GF-D8 (cell line): Measurements from ENCODE around the gene CENPN.

Experiments used
- DNase-seq: peaks from one replicate; lab custom pipeline; 2025; lab: John Stamatoyannopoulos, UW

CENPN gene

DNA sequence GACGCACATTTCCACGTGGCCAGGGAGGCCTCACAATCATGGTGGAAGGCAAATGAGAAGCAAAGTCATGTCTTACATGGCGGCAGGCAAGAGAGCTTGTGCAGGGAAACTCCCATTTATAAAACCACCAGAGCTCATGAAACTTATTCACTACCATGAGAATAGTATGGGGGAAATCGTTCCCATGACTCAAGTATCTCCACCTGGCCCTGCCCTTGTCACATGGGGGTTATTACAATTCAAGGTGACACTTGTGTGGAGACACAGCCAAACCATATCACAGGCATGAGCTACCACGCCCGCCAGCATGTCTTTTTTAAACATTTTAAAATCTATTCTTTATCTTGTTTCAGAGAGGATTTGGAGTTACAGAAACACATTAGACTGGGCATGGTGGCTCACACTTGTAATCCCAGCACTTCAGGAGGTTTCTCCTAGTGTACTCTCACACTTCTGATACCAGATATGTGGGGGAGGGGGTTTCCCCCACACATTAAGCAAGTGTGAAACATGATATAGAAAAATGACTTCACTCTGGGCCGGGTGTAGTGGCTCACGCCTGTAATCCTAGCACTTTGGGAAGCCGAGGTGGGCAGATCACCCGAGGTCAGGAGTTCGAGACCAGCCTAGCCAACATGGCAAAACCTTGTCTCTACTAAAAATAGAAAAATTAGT, 23.1 kb downstream of the CENPN start:
- no peak for DNase-seq

DNA sequence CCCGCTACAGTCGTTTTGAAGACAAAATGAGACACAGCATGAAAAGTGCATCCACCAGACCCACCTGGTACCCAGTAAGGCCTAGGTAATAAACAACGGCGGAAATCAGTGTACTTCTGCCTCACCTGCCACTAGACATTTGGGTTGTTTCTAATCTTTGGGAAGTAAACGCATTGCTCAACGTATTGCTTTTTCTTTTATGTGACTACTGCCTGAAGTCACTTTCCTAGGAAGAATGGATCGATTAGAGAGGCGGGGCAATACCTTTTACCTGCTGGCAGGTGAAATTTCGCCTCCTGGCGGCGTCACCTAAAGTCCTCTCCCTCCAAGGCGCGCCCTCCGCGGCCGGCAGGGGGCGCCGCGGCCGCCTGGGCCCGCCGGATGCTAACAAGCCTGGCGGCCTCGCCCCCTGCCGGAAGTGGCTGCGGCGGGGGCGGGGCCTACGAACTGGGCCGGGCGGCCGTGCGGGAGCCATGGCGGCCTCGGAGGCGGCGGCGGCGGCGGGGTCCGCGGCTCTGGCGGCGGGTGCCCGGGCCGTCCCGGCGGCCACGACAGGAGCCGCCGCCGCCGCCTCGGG, 28.5 kb downstream of the CENPN start, which contains the start of gene ATMIN:
TSS of gene ATMIN (plus strand) at position 445 of the 577 bp plus-strand sequence. CDS start at position 474, 29 bp downstream.
- DNase-seq = peak; percentile 47

DNA sequence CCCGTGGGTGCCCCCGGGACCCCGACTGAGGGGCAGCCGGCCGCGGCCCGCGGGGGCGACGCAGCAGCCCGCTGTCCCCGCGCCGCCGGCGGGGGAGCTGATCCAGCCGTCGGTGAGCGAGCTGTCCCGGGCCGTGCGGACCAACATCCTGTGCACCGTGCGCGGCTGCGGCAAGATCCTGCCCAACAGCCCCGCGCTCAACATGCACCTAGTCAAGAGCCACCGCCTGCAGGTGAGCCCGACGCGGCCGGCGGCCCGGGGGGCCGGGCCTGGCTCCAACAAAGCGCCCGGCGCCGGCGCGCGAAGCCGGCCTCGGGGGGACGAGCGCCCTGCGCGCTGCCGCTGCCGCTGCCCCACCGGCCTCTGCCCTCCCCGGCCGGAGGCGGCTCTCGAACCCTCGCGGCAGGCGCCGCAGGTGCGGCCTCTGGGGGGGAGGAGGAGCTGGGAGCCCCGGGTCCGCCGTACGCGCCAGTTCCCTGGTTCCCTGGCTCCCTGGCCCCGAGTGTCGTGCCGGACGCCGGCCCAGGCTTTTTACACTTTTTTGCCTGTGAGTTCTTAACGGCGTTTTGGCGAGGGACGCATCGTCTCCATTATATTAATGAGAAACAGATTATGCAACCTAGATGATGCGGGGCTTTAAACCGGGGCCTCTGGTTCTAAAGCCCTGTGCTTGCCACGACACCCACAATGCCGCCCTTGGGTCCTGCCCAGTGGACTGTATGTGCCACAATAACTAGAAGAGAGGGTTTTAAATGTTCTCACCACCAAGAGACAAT, 29.1 kb downstream of the CENPN start:
- DNase-seq = no peak

DNA sequence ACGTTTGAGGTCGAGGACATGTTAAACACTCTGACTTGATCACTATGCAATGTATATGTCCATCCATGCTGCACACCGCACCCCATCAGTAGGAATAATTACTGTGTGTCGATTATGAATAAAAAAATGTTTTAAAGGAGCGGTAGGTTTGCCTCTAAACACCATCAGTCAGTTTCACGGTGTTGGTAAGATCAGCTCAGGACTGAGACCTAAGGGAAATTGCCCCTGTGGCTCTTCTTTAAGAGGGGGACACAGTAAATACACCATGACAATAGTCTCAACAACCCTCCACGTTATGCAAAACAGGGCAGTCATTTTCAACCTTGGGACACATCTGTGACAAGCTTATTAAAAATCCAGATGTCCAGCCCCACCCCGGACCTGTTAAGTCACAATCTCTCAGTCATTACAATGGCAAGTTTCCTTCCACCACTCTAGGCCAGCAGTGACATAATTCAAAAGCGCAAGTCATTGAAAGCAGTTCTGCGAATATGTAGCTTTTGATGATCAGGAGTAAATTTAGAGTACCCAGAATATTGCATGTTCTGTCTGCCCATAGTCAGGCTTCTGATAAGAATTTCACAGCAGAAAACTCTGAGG, 29.8 kb downstream of the CENPN start:
- peak; percentile 28 for DNase-seq

DNA sequence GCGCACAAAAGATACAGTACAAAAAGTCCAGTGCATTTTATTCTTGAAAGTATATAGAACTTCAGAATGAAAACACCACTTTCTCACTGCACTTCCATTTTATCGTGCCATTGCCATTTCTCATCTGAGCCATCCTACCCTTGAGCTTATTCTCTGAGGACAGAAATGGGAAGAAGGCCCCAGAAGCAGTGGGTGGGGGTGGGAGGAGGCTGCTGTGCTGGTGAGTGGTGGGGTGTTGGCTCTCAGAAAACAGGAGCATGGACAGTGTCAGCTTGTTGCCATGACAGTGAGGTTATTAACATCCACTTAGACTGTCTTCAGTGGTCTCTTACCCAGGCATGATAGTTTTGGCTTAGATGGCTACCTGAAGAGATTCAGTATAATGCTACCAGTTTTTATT, 33.1 kb downstream of the CENPN start:
- DNase-seq = no peak

DNA sequence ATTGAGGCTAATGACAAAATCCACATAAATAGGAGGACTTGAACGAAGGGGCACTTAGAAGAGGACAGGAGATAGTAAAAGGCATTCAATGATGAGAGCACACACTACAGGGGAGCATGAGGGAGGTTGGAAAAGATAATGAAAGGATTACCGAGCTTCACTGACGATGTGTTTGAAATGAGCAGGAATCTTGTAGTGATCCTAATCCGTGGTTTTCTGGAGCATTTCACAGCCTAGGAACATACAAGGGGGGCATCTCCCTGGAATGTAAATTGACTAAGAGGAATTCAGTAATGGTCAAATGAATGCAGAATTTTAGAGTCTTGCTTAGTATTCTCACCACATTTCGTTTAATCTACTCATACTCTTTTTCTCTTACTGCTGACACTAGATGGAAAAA, 33.8 kb downstream of the CENPN start:
- no peak for DNase-seq

DNA sequence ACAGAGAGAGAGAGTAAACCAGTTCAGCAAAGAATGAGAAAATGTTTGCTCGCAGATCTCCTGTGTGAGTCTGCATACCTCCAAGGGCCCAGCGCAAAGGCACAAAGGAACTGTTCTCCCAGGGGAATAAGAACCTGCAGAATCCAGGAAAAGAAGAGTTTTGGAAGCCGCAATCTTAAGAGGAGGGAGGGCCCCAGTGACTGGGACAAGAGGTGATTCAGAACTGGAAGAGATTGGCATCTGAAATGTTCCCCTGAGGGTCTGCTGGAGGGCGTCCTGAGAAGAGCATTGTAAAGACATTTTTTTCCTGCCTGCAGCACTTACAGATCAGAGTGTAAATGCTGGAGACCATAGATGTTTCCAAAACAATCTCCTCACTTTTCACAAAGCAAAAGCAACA, 34.7 kb downstream of the CENPN start:
- DNase-seq = no peak

DNA sequence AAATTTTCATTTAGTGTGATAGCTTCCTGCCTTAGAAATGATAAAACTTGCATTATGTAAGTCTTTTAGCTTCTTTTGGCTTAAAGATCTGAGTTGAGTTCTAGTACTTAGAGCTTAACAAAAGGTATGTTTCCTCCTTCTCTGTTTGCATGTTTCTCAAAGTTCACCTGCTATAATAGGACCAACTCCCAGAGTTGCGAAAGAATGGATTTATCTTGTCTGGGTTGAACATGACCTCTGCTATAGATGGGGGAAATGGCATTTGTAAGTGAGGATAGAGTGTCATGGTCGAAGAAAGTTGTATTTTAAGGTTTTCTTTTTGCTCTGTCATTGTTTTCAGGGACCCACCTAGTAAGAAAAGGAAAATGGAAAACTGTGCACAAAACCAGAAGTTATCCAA, 35.8 kb downstream of the CENPN start:
- DNase-seq = no peak

DNA sequence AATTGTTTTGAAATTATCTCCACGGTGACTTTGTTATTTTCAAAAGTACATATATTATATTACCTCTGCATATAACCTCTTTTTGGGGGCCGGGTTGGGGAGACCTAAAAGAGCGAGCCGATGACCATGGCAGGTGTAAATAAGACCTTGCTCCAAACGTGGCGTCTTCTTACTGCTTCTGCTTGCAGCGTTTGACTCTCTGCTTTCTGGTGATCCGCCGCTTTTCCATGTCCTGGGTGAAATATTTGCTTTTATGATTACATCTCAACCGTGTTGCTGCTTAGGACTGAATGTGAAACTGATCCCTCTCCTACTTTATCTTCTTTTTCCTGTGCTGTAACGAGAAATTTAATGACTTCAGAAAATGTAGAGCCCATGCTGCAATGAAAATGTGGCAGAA, 46.7 kb downstream of the CENPN start:
- no peak for DNase-seq

DNA sequence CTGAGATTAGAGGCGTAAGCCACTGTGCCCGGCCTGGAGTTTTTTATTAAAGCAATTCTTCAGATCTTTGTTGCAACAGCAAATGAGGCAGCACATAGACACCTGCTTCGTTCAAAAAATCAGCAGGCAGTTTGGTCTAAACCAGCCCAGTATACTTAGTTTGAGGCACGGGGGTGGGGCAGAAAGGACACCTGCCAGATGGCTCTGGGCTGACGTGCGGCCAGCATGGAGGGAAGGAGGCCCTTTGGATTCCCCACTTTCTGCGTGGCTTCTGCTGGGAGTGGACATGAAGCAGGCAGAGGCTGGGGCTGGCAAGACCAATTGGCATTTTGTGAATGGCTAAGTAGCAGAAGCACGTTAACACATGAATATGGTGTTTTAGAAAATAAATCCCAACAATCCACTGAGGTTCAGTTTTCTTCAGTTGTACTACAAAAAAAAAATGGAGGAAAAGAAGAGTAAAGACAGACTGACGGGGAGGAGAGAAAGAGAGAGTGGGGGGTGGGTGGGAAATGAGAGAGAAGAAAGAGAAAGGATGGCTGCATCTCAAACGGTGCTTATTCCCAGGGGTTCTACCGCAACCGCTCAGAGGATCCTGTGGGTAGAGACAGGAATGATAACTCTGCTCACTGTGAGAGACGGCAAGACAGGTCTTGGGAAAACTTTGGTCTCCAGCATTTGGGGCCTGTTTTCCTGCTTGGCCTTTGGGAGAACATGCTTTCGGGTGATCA, 53.7 kb downstream of the CENPN start:
- no peak for DNase-seq

DNA sequence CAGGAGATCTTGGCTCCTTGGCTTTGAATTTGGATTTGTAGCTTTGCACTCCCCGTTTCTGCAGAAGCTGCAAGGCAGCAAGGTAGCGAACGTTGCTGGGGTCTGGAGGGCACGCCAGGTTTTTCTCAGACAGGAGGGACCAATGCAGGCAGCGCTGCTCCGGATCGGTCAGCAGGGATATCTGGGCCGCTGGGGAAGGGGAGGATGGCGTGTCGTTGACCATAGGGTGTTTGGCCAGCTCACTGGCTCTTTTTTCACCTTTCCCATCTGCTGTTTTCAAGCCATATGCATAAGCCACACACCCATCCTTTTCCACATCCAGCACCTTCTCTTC, 54.3 kb downstream of the CENPN start:
- DNase-seq = no peak

DNA sequence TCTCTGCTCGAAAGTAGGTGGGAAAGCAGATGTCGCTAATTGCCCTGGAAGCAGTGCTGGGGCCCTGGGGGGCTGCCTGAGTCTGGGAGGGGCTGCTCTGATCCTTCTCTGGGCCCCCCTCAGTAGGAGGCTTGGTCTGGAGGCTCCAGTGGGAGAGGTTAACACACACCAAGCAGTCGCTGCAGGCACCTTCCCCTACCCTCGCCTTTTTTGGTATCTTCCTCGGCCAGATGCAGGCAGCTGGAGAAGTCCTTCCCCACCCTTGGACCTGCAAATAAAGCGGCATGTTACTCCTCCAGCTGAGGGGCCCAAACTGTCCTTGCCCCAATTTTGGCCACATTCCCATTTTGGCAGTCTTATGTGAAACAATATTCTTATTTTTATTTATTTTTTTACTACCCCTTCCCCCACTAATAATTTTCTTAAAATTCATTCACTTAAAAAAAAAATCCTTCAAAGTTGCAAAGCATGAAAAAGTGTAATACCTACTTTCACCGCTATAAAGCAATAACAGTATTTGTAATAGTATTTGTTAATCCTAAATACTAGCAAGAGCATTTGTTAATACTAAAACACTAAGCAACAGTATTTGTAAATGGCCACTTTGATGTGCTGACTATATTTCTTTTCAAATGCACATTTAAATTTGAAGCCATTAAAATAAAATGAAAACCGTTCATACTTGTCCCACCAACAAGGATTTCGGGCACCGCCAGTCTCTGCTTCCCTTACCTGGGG, 55.0 kb downstream of the CENPN start:
- DNase-seq = no peak

DNA sequence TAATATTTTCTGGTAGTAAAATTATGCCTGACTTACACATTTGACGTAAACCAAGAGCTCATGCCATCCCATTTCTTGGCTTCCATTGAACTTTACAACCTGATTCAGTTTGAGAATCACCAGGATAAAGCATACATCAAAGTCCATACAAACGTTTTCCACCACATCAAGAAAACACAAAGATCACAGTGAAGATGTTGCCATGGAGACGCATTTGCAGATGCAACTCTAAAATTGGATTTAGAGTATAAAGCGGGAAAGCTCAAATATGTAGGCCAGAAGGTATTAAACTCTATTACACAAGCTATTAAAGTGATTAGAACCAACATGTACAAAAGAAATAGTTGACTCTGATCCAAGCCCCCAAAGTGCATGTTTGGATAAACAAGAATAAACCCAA, 59.7 kb downstream of the CENPN start:
- DNase-seq = no peak

DNA sequence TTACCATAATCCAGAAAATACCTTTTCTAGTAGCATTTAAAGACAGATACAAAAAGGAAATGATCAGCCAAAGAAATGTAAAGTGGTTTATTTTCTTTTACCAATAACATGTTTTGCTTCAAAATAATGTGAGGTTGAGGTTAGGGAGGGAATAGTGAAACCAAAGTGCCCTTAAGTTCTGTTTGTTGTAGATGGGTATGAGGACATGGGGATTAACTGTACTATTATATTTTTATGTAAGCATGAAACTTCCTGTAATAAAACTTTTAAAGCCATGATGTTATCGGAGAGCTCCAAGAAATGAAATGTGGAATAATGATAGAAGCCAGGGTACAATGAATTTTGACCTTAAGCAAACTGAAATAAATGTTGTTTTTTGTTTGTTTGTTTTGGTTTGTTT, 60.2 kb downstream of the CENPN start:
- DNase-seq = no peak

DNA sequence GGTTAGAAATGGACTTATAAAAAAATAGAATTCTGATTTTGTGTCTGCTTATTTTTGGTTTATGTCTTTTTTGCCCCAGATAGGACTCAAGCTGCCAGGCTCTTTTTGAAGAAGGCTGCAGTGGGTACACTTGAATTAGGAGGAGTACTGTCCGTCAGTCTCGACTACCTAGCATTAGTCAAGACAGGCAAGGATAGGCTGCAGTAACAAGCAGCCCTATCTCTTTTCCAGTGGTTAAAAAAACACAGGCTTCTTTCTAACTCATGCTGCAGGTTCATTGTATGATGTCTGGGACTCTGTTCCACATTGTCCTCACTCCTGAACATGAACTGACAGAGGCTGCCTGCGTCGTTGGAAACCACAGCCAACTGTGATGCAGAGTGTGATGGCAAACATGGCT, 62.0 kb downstream of the CENPN start:
- DNase-seq = no peak

DNA sequence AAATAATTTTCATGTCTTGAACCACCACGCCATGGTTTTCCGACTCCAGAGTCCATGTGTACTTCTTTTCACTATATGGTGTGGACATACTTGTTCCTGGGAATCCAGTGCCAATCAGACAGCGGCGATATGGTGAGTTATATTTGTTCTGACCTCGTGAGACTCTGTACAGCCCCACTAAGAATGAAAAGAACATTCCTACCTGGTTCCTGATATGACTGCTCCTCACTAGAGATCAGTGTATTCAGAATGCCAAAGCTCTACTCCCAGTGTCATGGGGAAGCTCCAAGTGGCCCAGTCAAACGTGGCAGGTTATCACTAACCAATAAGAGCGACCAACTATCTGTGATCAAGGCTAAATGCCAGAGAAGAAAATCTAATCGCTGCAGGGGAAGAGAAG, 64.0 kb downstream of the CENPN start:
- no peak for DNase-seq

DNA sequence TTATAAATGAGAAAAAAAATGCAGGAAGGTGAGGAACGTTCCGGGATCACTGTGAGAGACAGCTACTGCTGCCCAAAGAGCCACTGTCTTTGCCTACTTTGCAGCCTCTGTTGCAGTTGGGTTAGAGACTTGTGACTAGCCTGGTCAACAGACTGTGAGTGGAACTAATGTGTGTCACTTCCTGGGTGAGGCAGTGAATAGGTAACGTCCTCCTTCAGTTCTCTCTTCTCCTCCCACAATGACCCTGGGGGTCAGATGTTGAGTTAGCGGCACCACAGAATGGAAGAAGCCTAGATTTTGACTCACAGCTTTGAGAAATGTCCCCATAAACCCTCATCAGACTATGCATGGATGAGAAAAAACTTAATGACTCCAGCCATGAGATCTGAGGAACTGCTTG, 64.8 kb downstream of the CENPN start:
- DNase-seq = no peak

DNA sequence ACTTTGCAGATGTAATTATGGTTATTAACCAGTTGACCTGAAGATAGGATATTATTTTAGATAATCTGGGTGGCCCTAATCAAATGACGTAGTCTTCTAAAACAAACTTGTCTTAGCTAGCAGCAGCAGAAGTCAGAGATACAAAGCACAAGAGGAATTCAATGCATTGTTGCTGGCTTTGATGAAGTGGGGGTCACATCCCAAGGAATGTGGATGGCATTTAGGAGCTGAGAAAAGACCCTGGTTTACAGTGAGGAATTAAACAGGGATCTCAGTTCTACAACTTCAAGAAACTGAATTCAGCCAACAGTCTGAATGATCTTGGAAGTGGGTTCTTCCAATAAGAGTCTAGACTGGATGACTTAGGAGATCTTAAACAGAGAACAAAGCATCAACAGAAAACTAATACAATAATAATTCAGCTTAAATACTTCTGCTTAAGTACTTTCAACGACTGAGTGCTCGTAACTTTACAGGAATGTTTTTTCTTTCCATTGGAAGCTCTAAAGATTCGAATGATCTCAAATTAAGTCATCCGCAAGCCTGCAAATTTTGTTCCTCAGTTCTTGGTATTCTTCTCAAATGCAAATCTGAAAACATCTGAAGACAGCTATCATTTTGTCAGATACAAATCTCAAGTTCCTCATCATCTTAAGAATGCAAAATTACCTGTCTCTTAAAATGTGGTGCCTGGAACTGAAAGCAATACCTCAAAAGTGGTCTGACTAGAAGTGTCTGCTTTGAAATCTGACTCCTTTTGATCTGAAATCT, 66.7 kb downstream of the CENPN start:
- DNase-seq = no peak

DNA sequence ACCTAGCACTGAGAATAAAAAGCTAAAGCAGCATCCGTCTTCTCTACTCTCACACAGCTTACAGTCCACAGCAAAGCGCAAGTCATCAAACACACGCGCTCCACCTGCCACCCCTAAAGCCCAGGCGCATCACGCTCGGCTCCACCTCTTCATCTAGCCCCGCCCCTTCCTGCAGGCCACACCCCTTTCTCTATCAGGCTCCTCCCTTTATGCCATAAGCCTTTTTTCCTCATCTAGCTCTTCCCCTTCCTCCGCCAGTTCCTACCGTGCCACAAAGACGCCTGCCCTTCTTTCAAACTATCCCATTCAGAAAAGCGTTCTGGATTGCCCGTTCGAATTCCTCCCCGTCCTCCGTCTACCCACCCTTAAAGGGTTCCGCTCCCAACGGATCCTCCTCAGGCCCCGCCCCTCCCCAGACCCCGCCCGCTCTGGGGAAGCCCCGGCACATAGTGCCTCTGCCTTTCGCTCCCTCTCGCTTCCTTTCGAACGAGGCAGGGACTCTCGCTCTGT, 69.6 kb downstream of the CENPN start:
- DNase-seq = peak; percentile 74

DNA sequence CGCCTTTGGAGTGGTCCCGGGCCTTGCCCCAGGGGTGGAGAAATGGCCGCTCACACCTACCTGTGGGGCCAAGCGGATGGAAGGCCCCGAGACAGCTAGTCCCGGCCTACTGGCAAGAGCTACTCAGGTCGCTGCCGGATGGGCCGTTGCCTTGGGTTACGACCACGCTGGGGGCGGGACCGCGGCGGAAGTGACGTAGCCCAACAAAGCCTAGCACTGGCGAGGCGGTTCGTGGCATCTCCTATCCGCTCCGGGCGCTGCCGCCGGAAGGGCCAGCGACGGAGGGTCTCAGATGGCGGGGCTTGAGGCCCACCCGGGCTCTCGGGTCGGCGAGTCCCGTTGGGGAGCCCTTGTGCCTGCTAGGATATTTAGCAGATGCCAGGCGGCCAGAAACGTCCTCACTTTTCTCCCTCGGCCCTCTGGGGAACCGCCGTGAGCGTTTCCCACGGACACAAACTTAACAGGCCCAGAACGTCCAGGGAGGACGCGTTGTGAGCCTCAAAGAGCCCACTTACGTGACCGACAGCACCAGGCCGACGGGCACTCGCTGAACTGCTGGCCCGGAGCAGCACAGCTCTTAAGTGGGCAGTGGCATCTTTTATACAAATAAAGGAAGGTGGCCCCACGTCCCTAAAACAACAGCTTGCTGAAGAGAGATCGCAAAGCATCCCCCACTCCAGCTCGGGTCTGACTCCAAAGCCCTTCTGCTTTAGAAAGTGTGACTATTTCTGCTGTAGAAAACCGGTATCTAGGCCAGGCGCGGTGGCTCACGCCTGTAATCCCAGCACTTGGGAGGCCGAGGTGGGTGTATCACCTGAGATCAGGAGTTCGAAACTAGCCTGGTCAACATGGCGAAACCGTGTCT, 70.3 kb downstream of the CENPN start, which contains the start of gene C16orf46:
TSS of gene C16orf46 (minus strand) at position 163 of the 865 bp plus-strand sequence. CDS start 13,283 bp downstream, outside the sequence.
- peak; percentile 82 for DNase-seq
